ENCODE measurements around the gene RDH13. TPM values are rescaled to one million over a fixed set of nuclear protein-coding genes. Genes with fewer than 3 reads are reported as not detected.
"Not testable (repeated sequence)": the region's sequence is repeated elsewhere in the genome, so short reads cannot be mapped to it uniquely, and the experiment has no call there.

RDH13 gene
- total RNA-seq, 2 donors from 2014 or later, result 50.5 to 69.3 TPM

DNA sequence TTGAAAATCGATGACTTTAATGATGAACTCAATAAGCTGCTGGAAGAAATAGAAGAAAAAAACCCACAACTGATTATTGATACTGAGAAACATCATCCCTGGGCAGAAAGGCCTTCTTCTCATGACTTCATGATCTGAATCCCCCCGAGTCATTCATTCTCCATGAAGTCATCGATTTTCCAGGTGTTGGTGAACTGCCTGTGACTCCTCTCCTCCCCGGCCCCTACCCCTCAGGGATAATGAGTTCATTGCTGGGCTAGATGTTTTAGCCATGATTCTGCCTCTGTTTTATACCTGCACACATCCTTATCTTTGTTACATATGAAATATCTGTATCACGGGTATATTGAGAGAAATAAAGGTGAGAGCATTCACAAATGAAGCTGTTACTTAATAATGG, 62.2 kb downstream of the RDH13 start:
- ATAC-seq, result no peak
- intact Hi-C loops (cut with DNase I, micrococcal nuclease), result no loop called here
- no peak for DNase-seq

DNA sequence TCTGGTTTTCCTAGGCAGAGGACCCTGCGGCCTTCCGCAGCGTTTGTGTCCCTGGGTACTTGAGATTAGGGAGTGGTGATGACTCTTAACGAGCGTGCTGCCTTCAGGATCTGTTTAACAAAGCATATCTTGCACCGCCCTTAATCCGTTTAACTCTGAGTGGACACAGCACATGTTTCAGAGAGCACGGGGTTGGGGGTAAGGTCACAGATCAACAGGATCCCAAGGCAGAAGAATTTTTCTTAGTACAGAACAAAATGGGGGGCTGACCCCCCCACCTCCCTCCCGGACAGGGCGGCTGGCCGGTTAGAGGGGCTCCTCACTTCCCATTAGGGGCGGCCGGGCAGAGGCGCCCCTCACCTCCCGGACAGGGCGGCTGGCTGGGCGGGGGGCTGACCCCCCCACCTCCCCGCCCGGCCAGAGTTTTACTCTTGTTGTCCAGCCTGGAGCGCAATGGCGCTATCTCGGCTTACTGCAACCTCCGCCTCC, 64.2 kb downstream of the RDH13 start:
- DNase-seq; ATAC-seq; intact Hi-C loops (cut with DNase I, micrococcal nuclease): not testable (repeated sequence)

DNA sequence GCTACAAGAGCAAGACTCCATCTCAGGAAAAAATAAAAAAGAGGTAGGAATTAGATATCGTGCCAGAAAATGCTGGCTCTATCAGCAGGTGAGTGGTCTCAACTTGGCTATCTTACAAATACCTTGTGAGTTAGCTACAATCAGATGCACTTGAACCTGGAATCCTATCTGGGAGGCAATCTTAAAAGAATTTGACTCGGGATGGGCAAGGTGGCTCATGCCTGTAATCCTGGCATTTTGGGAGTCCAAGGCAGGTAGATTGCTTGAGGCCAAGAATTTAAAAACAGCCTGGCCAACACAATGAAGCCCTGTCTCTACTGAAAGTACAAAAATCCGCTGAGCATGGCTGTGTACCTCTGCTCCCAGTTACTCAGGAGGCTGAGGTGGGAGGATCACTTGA, 67.4 kb downstream of the RDH13 start:
- intact Hi-C loops (cut with DNase I, micrococcal nuclease), result no loop called here
- DNase-seq, result no peak

More for the DNA sequence above, 67.4 kb downstream of the RDH13 start:
- no peak for ATAC-seq

Other genes starting within 250 kb of the RDH13 start
- gene KIR3DL1, start 246.7 kb downstream of the RDH13 start, total RNA-seq, result not detected
- not detected for gene KIR2DS4, start 230.5 kb downstream of the RDH13 start, total RNA-seq
- gene KIR3DL2, start 212.7 kb downstream of the RDH13 start, total RNA-seq, result under 1 TPM in 1 of 2 donors, not detected in 1; 0.15 TPM
- not detected for gene FCAR, start 188.9 kb downstream of the RDH13 start, total RNA-seq
- gene NCR1, start 157.0 kb downstream of the RDH13 start, total RNA-seq, result under 1 TPM in 1 of 2 donors, not detected in 1; 0.39 TPM
- gene NLRP7, start 115.6 kb downstream of the RDH13 start, total RNA-seq, result under 1 TPM in 1 of 2 donors, not detected in 1; 0.17 TPM
- 1 to 10 TPM; 2.0 to 3.8 TPM for gene NLRP2, start 96.8 kb downstream of the RDH13 start, total RNA-seq
- under 1 TPM; 0.28 to 0.49 TPM for gene GP6, start 24.9 kb downstream of the RDH13 start, total RNA-seq
- gene EPS8L1, start 12.7 kb upstream of the RDH13 start, total RNA-seq, result 10 to 100 TPM; 42.1 to 75.9 TPM
- 100 to 1,000 TPM; 102 to 118 TPM for gene PPP1R12C, start 54.5 kb upstream of the RDH13 start, total RNA-seq
- under 1 TPM; 0.40 to 0.70 TPM for gene TNNT1, start 86.1 kb upstream of the RDH13 start, total RNA-seq
- 1 to 10 TPM in 1 of 2 donors, not detected in 1; 1.1 TPM for gene TNNI3, start 94.6 kb upstream of the RDH13 start, total RNA-seq
- 1 to 10 TPM in 1 of 2 donors, under 1 TPM in 1; 0.79 to 2.6 TPM for gene DNAAF3, start 103.5 kb upstream of the RDH13 start, total RNA-seq
- 1 to 10 TPM in 1 of 2 donors, under 1 TPM in 1; 0.64 to 1.9 TPM for gene SYT5, start 117.1 kb upstream of the RDH13 start, total RNA-seq
- gene PTPRH, start 146.4 kb upstream of the RDH13 start, total RNA-seq, result 100 to 1,000 TPM in 1 of 2 donors, 10 to 100 TPM in 1; 95.7 to 104 TPM
- gene TMEM86B, start 165.6 kb upstream of the RDH13 start, total RNA-seq, result 1 to 10 TPM; 2.2 to 2.9 TPM
- 10 to 100 TPM; 56.6 to 59.5 TPM for gene PPP6R1, start 195.9 kb upstream of the RDH13 start, total RNA-seq
- gene HSPBP1, start 217.0 kb upstream of the RDH13 start, total RNA-seq, result 10 to 100 TPM; 28.4 to 35.2 TPM
- gene BRSK1, start 220.8 kb upstream of the RDH13 start, total RNA-seq, result 1 to 10 TPM in 1 of 2 donors, under 1 TPM in 1; 0.95 to 1.3 TPM

Measured in left colon (tissue), 2 donors.